ENCODE measurements around the gene TP53I11. TPM values are rescaled to one million over a fixed set of nuclear protein-coding genes. Genes with fewer than 3 reads are reported as not detected.

Gene TP53I11
- total and polyA plus RNA-seq, 2 experiments from 2014 or later = 23.5 to 43.9 TPM

DNA sequence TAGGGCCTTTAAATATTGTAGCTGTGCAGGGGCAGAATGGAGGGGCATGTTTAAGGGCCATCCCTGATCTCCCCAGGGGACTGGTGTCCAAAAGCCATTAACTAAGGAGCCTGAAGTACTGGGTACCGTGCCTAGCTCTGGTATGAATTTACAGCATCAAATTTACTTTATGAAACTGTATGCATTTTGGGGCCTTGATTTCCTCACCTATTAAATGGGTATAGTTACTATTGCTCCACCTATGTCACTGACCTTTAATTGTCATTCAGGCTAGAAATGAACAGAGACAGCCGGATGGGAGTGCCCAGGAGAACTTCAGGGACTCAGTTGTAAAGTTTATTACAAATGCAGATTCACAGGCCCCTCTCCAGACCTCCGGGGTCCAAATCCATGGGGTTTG lies 11.8 kb upstream of the TP53I11 start:
- no peaks in the 10 kb centered on the region for H3K36me3 ChIP-seq (ENCODE audit: insufficient read depth)
- no peaks in the 10 kb centered on the region for H4K20me1 ChIP-seq (replicated peaks; ENCODE audit: insufficient read depth)
- Mint-ChIP-seq H3K27me3 (ENCODE audit: insufficient read depth, low read depth, poor library complexity) (peaks cover 22% of the 10 kb centered on the region), H3K27ac (no peak overlapping the region), H3K4me1 (peaks cover 55% of the 10 kb centered on the region), H3K9me3 (no peaks in the 10 kb centered on the region; the same call in 2 of the 3 replicates), H3K36me3 (ENCODE audit: low read depth) (no peaks in the 10 kb centered on the region), H3K4me3 (no peak overlapping the region; the same call in 2 of the 3 replicates)
- TF ChIP-seq POLR2AphosphoS5 (IDR thresholded peaks at IDR 0.05; ENCODE audit: low read depth) (no peak), ZNF114 (CRISPR knock-in tag; IDR thresholded peaks at IDR 0.05) (no peak), EZH2phosphoT487 (IDR thresholded peaks at IDR 0.05; ENCODE audit: unreplicated experiment) (no peak), JUNB (IDR thresholded peaks at IDR 0.05; ENCODE audit: unreplicated experiment) (no peak)
- TF ChIP-seq, protein P1, sequence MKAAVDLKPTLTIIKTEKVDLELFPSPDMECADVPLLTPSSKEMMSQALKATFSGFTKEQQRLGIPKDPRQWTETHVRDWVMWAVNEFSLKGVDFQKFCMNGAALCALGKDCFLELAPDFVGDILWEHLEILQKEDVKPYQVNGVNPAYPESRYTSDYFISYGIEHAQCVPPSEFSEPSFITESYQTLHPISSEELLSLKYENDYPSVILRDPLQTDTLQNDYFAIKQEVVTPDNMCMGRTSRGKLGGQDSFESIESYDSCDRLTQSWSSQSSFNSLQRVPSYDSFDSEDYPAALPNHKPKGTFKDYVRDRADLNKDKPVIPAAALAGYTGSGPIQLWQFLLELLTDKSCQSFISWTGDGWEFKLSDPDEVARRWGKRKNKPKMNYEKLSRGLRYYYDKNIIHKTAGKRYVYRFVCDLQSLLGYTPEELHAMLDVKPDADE (IDR thresholded peaks at IDR 0.05) = no peak
- TF ChIP-seq, protein P2, sequence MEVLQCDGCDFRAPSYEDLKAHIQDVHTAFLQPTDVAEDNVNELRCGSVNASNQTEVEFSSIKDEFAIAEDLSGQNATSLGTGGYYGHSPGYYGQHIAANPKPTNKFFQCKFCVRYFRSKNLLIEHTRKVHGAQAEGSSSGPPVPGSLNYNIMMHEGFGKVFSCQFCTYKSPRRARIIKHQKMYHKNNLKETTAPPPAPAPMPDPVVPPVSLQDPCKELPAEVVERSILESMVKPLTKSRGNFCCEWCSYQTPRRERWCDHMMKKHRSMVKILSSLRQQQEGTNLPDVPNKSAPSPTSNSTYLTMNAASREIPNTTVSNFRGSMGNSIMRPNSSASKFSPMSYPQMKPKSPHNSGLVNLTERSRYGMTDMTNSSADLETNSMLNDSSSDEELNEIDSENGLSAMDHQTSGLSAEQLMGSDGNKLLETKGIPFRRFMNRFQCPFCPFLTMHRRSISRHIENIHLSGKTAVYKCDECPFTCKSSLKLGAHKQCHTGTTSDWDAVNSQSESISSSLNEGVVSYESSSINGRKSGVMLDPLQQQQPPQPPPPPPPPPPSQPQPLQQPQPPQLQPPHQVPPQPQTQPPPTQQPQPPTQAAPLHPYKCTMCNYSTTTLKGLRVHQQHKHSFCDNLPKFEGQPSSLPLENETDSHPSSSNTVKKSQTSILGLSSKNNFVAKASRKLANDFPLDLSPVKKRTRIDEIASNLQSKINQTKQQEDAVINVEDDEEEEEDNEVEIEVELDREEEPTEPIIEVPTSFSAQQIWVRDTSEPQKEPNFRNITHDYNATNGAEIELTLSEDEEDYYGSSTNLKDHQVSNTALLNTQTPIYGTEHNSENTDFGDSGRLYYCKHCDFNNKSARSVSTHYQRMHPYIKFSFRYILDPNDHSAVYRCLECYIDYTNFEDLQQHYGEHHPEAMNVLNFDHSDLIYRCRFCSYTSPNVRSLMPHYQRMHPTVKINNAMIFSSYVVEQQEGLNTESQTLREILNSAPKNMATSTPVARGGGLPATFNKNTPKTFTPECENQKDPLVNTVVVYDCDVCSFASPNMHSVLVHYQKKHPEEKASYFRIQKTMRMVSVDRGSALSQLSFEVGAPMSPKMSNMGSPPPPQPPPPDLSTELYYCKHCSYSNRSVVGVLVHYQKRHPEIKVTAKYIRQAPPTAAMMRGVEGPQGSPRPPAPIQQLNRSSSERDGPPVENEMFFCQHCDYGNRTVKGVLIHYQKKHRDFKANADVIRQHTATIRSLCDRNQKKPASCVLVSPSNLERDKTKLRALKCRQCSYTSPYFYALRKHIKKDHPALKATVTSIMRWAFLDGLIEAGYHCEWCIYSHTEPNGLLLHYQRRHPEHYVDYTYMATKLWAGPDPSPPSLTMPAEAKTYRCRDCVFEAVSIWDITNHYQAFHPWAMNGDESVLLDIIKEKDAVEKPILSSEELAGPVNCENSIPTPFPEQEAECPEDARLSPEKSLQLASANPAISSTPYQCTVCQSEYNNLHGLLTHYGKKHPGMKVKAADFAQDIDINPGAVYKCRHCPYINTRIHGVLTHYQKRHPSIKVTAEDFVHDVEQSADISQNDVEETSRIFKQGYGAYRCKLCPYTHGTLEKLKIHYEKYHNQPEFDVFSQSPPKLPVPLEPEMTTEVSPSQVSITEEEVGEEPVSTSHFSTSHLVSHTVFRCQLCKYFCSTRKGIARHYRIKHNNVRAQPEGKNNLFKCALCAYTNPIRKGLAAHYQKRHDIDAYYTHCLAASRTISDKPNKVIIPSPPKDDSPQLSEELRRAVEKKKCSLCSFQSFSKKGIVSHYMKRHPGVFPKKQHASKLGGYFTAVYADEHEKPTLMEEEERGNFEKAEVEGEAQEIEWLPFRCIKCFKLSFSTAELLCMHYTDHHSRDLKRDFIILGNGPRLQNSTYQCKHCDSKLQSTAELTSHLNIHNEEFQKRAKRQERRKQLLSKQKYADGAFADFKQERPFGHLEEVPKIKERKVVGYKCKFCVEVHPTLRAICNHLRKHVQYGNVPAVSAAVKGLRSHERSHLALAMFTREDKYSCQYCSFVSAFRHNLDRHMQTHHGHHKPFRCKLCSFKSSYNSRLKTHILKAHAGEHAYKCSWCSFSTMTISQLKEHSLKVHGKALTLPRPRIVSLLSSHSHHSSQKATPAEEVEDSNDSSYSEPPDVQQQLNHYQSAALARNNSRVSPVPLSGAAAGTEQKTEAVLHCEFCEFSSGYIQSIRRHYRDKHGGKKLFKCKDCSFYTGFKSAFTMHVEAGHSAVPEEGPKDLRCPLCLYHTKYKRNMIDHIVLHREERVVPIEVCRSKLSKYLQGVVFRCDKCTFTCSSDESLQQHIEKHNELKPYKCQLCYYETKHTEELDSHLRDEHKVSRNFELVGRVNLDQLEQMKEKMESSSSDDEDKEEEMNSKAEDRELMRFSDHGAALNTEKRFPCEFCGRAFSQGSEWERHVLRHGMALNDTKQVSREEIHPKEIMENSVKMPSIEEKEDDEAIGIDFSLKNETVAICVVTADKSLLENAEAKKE (CRISPR knock-in tag; IDR thresholded peaks at IDR 0.05) = no peak
- H3K79me2 ChIP-seq (replicated peaks; ENCODE audit: insufficient read depth) = no peaks in the 10 kb centered on the region
- H3K4me1 ChIP-seq (ENCODE audit: insufficient read depth) = peaks cover 57% of the 10 kb centered on the region
- no peak overlapping the region for H3K4me3 ChIP-seq
- H3K27ac ChIP-seq (ENCODE audit: low read depth) = no peak overlapping the region
- DNase-seq (ENCODE audit: low spot score) (no peak), ATAC-seq (no peak)
- H3K27me3 ChIP-seq (ENCODE audit: insufficient read depth) = 0 out of 2 replicates have a peak, but pooled peaks cover 5% of the 10 kb centered on the region
- peak overlapping the region; percentile 17; the same call in 1 of the 2 replicates for H3K4me2 ChIP-seq
- 0 out of 2 replicates have a peak overlapping the region, but pooled peaks have one; percentile 14 for H2AFZ ChIP-seq
- no peaks in the 10 kb centered on the region for H3K9me2 ChIP-seq (ENCODE audit: insufficient read depth)
- peaks cover 8% of the 10 kb centered on the region for H3F3A ChIP-seq (replicated peaks; ENCODE audit: low read depth)

All from GM23338 (cell line).